ENCODE data around the gene SIGLEC1.

The SIGLEC1 gene

DNA sequence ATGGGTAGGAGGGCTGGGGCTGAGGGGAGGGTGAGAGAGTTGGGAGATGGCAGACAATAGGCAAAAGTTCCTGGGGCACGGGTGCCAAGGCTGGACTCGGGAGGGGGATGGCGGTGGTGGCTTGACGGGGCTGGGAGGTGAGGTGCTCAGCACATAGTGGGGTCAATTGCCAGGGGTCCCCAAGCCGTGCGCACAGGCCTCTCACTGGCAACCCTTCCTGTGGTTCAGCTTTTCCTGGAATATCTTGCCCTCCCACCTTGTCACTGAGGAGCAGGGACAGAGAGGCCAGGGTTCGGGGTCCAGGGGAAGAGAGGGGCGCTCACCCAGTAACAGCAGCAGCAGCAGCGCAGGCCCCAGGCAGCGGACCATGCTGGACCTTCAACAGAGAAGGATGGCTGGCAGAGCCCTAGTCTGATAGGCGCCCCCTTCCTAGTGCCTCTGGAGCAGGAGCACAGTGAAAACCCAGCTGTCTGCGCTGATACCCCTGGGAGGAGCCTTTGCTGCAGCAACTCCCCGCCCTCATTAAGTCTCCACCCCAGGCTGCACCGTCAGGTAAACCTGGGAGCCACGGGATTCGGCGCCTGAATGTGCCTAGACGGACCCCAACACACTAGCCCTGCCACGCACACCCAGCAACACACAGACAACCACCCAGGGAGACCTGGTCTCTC, 49.2 kb downstream of the SIGLEC1 start, which contains the start of gene GFRA4:
Gene GFRA4, minus strand, starts transcription at position 369 of the 671 bp plus-strand sequence. Its CDS starts 0 bp downstream, at position 369.
- no peak for TF ChIP-seq CTCF (IDR thresholded peaks at IDR 0.05; ENCODE audit: control insufficient read depth, insufficient read depth, low read depth, low read length, missing control alignments)
- DNase-seq (ENCODE audit: low read depth): no peak
- H3K4me3 ChIP-seq (ENCODE audit: control insufficient read depth, low read depth, low read length): no peak within 1 kb of the TSS

Data from AG09309 (cell line).